ENCODE data around the gene GRXCR2.
A peak's percentile ranks its signal among the peaks of the same experiment; 100 is the strongest.

The GRXCR2 gene

GRCh38 chr5:145853781-145854376 lies 18.9 kb downstream of the GRXCR2 start:
- TF ChIP-seq, protein P1, sequence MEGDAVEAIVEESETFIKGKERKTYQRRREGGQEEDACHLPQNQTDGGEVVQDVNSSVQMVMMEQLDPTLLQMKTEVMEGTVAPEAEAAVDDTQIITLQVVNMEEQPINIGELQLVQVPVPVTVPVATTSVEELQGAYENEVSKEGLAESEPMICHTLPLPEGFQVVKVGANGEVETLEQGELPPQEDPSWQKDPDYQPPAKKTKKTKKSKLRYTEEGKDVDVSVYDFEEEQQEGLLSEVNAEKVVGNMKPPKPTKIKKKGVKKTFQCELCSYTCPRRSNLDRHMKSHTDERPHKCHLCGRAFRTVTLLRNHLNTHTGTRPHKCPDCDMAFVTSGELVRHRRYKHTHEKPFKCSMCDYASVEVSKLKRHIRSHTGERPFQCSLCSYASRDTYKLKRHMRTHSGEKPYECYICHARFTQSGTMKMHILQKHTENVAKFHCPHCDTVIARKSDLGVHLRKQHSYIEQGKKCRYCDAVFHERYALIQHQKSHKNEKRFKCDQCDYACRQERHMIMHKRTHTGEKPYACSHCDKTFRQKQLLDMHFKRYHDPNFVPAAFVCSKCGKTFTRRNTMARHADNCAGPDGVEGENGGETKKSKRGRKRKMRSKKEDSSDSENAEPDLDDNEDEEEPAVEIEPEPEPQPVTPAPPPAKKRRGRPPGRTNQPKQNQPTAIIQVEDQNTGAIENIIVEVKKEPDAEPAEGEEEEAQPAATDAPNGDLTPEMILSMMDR (IDR thresholded peaks at IDR 0.05; ENCODE audit: poor library complexity, severe bottlenecking), result no peak
- Histone ChIP-seq H3K4me3 (ENCODE audit: severe bottlenecking) (no peak overlapping the region), H3K27me3 (ENCODE audit: insufficient read depth, poor library complexity, severe bottlenecking) (no peaks in the 10 kb centered on the region), H3K36me3 (ENCODE audit: low read depth) (no peaks in the 10 kb centered on the region), H3K4me1 (ENCODE audit: insufficient read depth, poor library complexity, severe bottlenecking) (peaks cover 16% of the 10 kb centered on the region), H3K27ac (ENCODE audit: poor library complexity, severe bottlenecking) (no peak overlapping the region), H3K9me3 (ENCODE audit: severe bottlenecking) (no peaks in the 10 kb centered on the region)
- DNase-seq (ENCODE audit: low spot score) (no peak), ATAC-seq (ENCODE audit: low read depth) (no peak)

DNA sequence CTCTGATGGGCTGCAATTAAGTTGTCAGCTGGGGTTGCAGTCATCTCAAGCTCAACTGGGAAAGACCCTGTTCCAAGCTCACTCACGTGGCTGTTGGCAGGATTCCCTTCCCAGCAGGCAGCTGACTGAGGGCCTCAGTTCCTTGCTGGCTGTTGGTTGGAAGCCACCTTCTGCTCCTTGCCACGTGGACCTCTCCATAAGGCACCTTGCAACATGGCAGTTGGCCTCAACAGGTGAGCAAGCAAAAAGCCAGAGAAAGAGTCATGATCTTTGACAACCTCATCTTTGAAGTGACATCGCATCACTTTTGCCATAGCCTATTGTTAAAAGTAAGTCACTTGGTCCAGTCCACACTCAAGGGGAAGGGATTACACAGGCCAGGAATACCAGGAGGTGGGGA lies 19.8 kb downstream of the GRXCR2 start:
- no peak for ATAC-seq (ENCODE audit: low read depth)

DNA sequence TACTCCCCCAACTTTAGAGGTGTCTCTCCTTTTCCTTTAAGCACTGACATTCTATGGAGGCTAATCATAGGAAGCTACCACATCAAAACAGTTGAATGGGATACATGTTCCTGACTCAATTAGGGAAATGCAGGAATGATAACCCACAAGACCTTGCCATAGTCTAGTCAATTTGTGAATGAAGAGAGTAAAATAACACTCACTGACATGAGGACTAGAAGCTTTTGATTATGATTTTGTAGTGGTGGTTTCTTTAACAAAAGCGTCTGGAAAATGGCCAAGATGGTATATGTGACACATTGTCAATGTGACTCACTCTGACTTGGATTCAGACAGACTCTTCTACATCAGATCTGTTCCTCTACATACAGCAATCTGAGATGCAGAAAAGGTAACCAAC lies 24.0 kb downstream of the GRXCR2 start:
- no peaks in the 10 kb centered on the region for H3K9me3 ChIP-seq (ENCODE audit: severe bottlenecking)
- no peak for DNase-seq (ENCODE audit: low spot score)
- H3K27me3 ChIP-seq (ENCODE audit: insufficient read depth, poor library complexity, severe bottlenecking), result no peaks in the 10 kb centered on the region
- peak overlapping the region; percentile 14 for H3K27ac ChIP-seq (ENCODE audit: poor library complexity, severe bottlenecking)
- H3K4me3 ChIP-seq (ENCODE audit: severe bottlenecking), result no peak overlapping the region
- no peaks in the 10 kb centered on the region for H3K36me3 ChIP-seq (ENCODE audit: low read depth)
- H3K4me1 ChIP-seq (ENCODE audit: insufficient read depth, poor library complexity, severe bottlenecking), result peaks cover 21% of the 10 kb centered on the region
- TF ChIP-seq, protein P1 (IDR thresholded peaks at IDR 0.05; ENCODE audit: poor library complexity, severe bottlenecking), result no peak
- ATAC-seq (ENCODE audit: low read depth), result peak; percentile 78

More for the DNA sequence above, 19.8 kb downstream of the GRXCR2 start:
- H3K27me3 ChIP-seq (ENCODE audit: insufficient read depth, poor library complexity, severe bottlenecking), result no peaks in the 10 kb centered on the region
- no peak for DNase-seq (ENCODE audit: low spot score)
- no peaks in the 10 kb centered on the region for H3K9me3 ChIP-seq (ENCODE audit: severe bottlenecking)
- no peak overlapping the region for H3K4me3 ChIP-seq (ENCODE audit: severe bottlenecking)
- no peaks in the 10 kb centered on the region for H3K36me3 ChIP-seq (ENCODE audit: low read depth)
- TF ChIP-seq, protein P1 (IDR thresholded peaks at IDR 0.05; ENCODE audit: poor library complexity, severe bottlenecking), result no peak
- H3K27ac ChIP-seq (ENCODE audit: poor library complexity, severe bottlenecking), result no peak overlapping the region
- peaks cover 25% of the 10 kb centered on the region for H3K4me1 ChIP-seq (ENCODE audit: insufficient read depth, poor library complexity, severe bottlenecking)

DNA sequence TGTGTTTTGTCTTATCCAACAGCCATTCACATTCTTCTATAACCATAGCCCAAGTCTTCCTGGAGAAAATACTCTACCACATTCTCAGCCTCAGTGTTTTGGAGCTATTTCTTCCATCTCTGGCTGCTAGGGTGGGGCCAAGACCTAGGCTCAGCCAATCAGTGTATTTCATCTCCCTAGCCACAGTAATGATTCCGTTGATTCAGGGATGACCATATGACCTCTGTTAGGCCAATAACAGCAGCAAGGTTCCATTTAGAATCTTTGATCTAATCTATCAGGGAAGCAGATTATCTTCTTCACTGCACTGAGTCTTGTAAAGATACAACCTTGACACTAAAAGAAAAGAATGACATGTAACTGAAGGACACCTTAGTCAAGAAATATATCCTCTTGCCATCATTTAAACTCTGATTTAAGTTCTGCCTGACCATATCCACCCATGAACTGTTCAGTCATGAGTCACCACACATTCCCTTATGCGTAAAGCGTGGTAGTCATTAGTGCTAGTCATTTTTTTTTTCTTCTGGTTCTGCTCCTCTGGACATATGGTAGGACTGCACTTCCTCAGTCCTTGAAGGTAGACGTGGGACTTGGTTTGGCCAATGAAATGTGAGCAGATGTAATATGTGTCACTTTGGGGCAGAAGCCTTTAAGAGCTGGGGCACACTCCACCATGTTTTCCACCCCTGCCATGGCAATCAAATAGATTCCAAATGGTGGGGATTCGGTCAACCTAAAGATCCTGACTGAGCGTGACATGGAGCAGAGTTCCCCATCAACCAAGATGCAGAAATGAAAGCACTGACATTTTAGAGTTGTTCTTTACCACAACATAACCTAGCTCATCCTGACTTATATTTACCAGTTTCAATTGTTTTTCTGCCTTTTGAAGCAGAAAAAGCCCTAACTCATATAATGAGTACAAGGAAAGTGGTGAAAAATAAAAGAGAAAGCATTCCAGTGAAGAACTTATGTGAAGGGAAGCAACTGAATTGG lies 25.0 kb downstream of the GRXCR2 start:
- TF ChIP-seq, protein P1 (IDR thresholded peaks at IDR 0.05; ENCODE audit: poor library complexity, severe bottlenecking), result no peak
- peaks cover 21% of the 10 kb centered on the region for H3K4me1 ChIP-seq (ENCODE audit: insufficient read depth, poor library complexity, severe bottlenecking)
- H3K4me3 ChIP-seq (ENCODE audit: severe bottlenecking), result no peak overlapping the region
- ATAC-seq (ENCODE audit: low read depth) (peak; percentile 96), DNase-seq (ENCODE audit: low spot score) (no peak)
- H3K9me3 ChIP-seq (ENCODE audit: severe bottlenecking), result no peaks in the 10 kb centered on the region
- no peaks in the 10 kb centered on the region for H3K27me3 ChIP-seq (ENCODE audit: insufficient read depth, poor library complexity, severe bottlenecking)
- peak overlapping the region; percentile 14 for H3K27ac ChIP-seq (ENCODE audit: poor library complexity, severe bottlenecking)
- no peaks in the 10 kb centered on the region for H3K36me3 ChIP-seq (ENCODE audit: low read depth)

Measured in RWPE2 (cell line).